LHCN-M2 (cell line): ENCODE results near the gene EPHA7. TPM values are rescaled to one million over a fixed set of nuclear protein-coding genes. Genes with fewer than 3 reads are reported as not detected.

Source experiments
- DNase-seq: peaks from one replicate; pipeline ENCODE4 v3.0.0-alpha.2; 2012; ENCODE audit warnings: low read depth
- polyA plus RNA-seq: library from polyadenylated mRNA; unstranded; fragments of >200 nt; gene quantifications from one replicate; pipeline ENCODE4 v1.2.1, GENCODE V29; 2012; ENCODE audit warnings: missing spikeins
- total RNA-seq: library from RNA; depleted of rRNA; stranded (reverse); fragments of >200 nt; gene quantifications from 2 replicates; pipeline ENCODE4 v1.2.3, GENCODE V29; 2014; rRNA removed

The EPHA7 gene
- total RNA-seq: 19.0 and 31.4 TPM in 2 replicates
- 1.2 TPM for polyA plus RNA-seq

- DNase-seq: peak; percentile 97
These were observed at the start of gene EPHA7 for GRCh38 chr6:93419304-93420162. TSS of gene EPHA7 (minus strand) at chr6:93419559. CDS start at chr6:93419341, 218 bp downstream.

- peak; percentile 86 for DNase-seq
These were observed 48.9 kb upstream of the EPHA7 start for GRCh38 chr6:93468291-93468690.

- DNase-seq: no peak
These were observed 35.2 kb upstream of the EPHA7 start for GRCh38 chr6:93454533-93454932.

GRCh38 chr6:93453956-93454355, 34.6 kb upstream of the EPHA7 start:
- DNase-seq: no peak

GRCh38 chr6:93447874-93448273, 28.5 kb upstream of the EPHA7 start:
- no peak for DNase-seq

GRCh38 chr6:93437491-93437890, 18.1 kb upstream of the EPHA7 start:
- no peak for DNase-seq

- DNase-seq: no peak
These were observed 14.2 kb upstream of the EPHA7 start for GRCh38 chr6:93433592-93433991.

- no peak for DNase-seq
These were observed 5.1 kb upstream of the EPHA7 start for GRCh38 chr6:93424303-93425064.

- DNase-seq: peak; percentile 76
These were observed 4.2 kb upstream of the EPHA7 start for GRCh38 chr6:93423542-93423941.

GRCh38 chr6:93420163-93420795, 920 bp upstream of the EPHA7 start:
- peak; percentile 50 for DNase-seq

GRCh38 chr6:93418408-93419303, 703 bp downstream of the EPHA7 start:
- peak; percentile 64 for DNase-seq

GRCh38 chr6:93418033-93418407, 1.3 kb downstream of the EPHA7 start:
- no peak for DNase-seq

GRCh38 chr6:93417421-93418013, 1.8 kb downstream of the EPHA7 start:
- DNase-seq: peak; percentile 74

GRCh38 chr6:93416571-93417420, 2.6 kb downstream of the EPHA7 start:
- peak; percentile 72 for DNase-seq

GRCh38 chr6:93413190-93413589, 6.2 kb downstream of the EPHA7 start:
- DNase-seq: no peak

GRCh38 chr6:93412452-93412851, 6.9 kb downstream of the EPHA7 start:
- DNase-seq: no peak

- peak; percentile 70 for DNase-seq
These were observed 12.2 kb downstream of the EPHA7 start for GRCh38 chr6:93407186-93407585.

GRCh38 chr6:93403390-93403789, 16.0 kb downstream of the EPHA7 start:
- DNase-seq: no peak

GRCh38 chr6:93398723-93399122, 20.6 kb downstream of the EPHA7 start:
- no peak for DNase-seq

- DNase-seq: no peak
These were observed 24.9 kb downstream of the EPHA7 start for GRCh38 chr6:93394471-93394870.
